HG03097 (cell line): Measurements from ENCODE around the gene BTBD1.
"Not testable (repeated sequence)": the region's sequence is repeated elsewhere in the genome, so short reads cannot be mapped to it uniquely, and the experiment has no call there.

Source experiments
- ATAC-seq: cut with Tn5 transposase; IDR thresholded peaks from one replicate; pipeline ENCODE4 v1.9.1; 2021; ENCODE audit not compliant: unreplicated experiment, low FRiP score

The BTBD1 gene

GRCh38 chr15:83062768-83063180 is 4.3 kb downstream of the BTBD1 start:
- ATAC-seq: no peak

GRCh38 chr15:83061680-83062079 is 5.4 kb downstream of the BTBD1 start:
- no peak for ATAC-seq

- no peak for ATAC-seq
These were observed 9.2 kb downstream of the BTBD1 start for GRCh38 chr15:83057696-83058376.

DNA sequence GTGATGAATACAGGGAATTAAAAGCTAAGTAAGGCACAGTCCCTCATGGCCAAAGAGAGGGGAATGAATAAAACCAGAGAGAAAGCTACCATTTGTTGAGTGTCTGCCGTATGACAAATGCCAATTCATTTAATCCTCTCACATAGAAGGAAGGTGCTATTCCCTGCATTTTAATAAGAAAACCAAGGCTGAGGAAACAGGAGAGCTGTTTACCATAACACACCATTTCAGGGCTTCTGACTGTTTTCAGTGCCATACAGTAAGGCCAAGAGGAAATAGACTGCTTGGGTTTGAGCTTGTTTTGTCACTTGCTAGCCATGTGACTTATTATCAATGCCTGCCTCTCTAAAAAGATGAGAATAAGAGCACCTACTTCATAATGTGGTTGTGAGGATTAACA is 10.1 kb downstream of the BTBD1 start:
- ATAC-seq: no peak

- ATAC-seq: peak; percentile 64
These were observed 13.9 kb downstream of the BTBD1 start for GRCh38 chr15:83053151-83053550.

DNA sequence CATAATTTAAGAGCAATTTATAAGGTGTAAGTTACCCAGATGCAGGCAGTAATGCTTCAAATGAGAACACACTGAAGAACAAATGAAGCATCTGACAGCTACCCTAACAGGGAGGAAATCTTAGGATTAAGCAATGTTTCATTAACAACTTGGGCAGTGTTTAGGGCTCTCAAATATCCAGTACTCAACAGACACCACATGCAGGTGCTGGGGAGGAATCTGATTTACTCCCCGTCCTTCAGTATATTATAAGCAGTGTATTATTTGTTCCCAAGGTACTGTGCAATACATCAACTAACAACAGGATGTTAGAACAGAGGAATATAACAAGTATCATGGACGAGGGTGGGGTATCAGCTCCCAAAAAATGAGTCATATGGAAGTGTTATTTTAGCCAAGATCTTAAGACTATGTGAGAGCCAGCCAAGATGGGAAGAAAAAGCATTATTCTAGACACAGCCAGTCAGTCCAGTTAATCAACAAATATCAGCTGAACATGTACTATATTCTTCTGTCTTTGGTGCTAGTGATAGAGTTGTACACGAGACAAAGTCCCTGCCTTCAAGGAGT is 20.4 kb downstream of the BTBD1 start:
- no peak for ATAC-seq

GRCh38 chr15:83044156-83044555 is 22.9 kb downstream of the BTBD1 start:
- ATAC-seq: no peak

DNA sequence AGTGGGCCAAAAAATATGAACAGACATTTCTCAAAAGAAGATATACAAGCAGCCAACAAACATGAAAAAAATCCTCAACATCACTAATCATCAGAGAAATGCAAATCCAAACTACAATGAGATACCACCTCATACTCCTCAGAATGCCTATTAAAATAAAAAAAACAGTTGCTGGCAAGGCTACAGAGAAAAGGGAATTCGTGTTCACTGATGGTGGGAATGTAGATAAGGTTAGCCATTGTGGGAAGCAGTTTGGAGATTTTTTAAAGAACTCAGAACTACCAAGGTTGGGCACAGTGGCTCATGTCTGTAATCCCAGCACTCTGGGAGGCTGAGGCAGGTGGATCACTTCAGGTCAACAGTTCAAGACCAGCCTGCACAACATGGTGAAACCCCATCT is 27.8 kb downstream of the BTBD1 start:
- ATAC-seq: no peak

- ATAC-seq: no peak
These were observed 30.8 kb downstream of the BTBD1 start for GRCh38 chr15:83036253-83036652.

- not testable (repeated sequence) for ATAC-seq
These were observed 35.8 kb downstream of the BTBD1 start for GRCh38 chr15:83031234-83031633.

- ATAC-seq: no peak
These were observed 37.0 kb downstream of the BTBD1 start for GRCh38 chr15:83030021-83030420.

DNA sequence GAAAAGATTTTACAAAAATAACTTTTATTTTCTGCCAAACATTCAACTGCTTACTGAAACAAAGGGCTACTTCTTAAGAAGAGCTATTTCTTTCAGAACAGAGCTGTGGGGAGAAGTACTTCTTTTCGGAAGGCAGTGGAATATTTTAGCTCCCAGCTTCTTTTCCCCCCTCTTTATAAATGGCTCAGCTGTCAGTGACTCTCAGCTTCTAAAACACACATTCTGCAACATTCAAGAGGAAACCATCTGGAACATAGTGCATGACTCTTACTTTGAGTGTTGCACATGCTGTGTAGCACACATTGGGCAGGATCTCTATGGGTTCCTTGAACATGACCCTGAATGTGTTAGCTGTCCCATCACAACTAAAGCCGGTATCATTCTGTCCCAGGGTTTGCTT is 48.6 kb downstream of the BTBD1 start:
- no peak for ATAC-seq

DNA sequence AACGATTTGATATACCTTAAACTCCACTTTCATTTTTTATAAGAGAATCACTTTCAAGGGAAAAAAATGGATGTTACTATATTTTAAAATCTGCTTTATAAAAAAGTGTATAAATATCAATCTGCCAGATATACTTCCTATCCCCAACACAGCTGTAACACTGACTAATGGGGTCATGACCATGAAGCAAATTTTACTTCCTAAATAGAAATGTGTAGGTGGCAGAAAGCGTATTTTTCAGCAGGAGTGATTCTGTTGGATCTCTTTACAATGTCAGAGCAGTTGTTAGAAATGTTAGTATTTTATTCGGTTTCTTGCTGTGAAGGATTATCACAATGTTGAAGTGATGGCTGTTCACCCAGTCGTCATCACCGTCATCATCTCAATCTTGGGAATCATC is 50.1 kb downstream of the BTBD1 start:
- ATAC-seq: no peak

- ATAC-seq: no peak
These were observed 51.7 kb downstream of the BTBD1 start for GRCh38 chr15:83015361-83015760.

DNA sequence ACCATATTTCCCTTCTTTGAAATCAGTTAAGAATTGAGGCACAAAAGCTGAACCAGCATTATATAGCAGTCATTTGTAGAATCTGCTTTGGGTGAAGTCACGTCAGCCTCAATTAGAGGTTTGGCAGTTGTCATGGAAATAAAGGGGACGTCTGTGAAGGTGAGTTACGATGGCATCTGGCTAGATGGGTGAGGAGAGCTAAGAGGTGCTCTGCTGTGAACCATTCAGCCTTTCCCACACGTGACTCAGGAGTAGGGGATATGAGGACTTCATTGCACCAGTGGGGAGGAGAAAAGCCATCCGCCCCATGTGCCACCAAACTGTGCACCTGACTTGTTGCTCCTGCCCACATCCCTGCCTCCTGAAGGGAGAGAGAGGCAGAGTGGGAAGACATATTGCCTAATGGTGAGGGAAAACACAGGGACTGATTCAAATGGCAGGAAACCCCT is 52.8 kb downstream of the BTBD1 start:
- ATAC-seq: no peak

DNA sequence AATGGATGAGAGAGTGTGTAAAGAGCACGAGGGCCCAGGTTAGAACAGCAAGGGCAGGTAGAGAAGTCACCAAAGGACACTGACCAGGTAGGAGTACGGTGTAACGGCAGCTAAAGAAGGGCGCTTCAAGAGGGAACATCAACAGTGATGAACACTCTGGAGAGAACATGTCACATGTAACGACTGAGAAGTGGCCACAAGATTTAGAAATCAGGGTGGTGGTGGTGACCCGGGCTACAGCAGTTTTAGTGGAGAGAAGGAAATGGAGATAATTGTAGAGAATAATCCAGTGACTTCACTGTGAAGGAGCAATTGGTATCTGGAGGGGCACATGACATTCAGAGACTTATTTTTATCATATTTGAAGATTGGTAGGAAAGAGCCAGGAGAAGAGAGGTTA is 54.4 kb downstream of the BTBD1 start:
- ATAC-seq: no peak

GRCh38 chr15:83012076-83012426 is 55.0 kb downstream of the BTBD1 start:
- no peak for ATAC-seq

DNA sequence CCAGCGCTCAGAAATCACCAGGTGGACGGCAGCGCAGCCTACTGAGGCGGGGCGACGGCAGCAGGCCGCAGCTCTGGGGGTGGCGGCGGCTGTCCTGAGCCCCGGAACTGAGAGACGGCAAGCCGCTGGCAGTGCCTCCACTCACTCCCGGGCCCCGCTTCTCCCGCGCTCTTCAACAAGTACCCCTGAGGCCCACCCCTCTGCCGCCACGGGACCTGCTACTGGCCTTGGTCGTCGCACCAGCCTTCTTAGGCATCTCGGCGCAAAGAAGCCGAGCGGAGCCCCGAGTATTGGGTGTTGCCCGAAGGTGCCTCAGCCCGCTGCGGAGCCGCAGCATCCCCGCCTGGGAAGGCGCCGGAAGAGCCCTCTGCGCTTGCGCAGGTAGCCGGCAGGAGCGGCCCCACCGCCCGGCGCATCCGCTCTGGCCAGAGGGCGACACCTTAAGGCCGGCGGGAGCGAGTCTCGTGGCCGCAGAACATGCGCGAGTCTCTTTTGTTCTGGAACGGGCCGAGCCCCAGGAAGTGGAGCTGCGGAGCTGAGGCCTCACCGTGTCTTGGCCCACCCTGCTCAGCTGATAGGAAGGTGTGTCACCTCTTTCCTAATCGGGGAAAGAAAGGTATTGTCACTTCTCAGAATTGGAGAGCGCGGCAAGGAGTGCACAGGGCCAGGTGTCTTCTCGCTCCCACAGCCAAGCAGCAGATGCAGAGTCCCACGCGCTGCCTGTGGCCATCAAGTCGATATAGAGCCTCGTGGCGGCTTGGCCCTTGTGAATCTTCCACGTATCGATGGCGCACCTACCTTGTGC is 55.6 kb downstream of the BTBD1 start, which contains the start of gene C15orf40:
C15orf40 (minus strand) TSS at position 369 of the 805 bp plus-strand sequence; CDS start at position 337, 32 bp downstream.
- peak; percentile 88 for ATAC-seq

- ATAC-seq: peak; percentile 54
These were observed 56.3 kb downstream of the BTBD1 start for GRCh38 chr15:83010709-83011270.

DNA sequence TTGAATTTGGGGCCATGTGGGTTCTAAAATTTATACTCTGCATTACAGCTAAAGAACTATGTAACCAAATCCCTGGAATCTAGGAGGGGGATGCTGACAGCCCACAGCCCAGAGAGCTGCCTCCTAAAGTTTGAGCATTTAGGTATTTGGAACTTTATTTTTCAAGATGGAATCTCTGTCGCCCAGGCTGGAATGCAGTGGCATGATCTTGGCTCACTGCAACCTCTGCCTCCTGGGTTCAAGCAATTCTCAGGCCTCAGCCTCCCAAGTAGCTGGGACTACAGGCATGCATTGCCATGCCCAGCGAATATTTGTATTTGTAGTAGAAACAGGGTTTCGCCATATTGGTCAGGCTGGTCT is 66.4 kb downstream of the BTBD1 start:
- ATAC-seq: not testable (repeated sequence)

DNA sequence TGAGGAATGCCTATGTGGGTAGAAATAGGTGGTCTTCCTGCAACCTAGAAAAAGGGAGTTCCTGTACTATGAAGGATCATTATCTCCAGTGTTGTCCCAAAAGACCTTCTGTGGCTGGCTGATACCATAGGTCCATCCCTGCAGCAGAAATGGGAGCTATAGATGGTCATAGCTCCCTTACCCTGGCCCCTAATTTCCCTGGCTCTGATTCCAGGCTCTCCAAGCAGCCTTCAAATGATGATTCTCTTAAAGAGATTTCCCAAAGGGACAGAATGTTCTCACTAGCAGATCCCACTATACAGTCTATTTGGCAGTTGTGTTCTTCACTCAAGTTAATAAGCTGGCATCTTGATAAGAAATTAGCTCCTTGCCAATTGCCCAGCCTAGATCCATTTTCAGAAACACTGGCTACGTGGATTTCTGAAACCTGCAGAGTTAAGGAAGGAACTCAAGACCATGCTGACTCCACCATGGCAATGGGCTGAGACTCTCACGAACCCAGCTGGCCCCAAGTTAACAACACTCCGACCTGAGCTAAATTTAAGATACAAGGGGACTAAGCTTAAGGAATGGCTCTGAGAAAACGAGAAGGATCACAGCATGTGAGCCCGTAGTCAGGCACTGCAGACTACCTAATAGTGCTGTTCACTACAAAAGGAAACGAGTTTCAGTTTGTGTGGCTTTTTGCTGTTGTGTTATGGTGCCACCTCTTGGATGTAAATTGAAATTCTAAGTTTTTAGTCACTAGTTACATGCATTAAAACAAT is 67.0 kb downstream of the BTBD1 start:
- no peak for ATAC-seq
